Memory B cell (primary cell): ENCODE results near the gene SLC16A3.

Source experiments
- ATAC-seq: fragments of 150-1000 bp; cut with Tn5 transposase; 2 replicates; pipeline ENCODE4 v1.10.0; 2021; ENCODE audit warnings: low read depth, mild to moderate bottlenecking, moderate library complexity
- DNase-seq, 2 donors: peaks; one replicate each; pipeline ENCODE4 v3.0.0; 2022; ENCODE audit warnings: low spot score in 2 of 2
- H3K27ac Mint-ChIP-seq: one replicate; pipeline ENCODE4 v1.8.0; 2022; ENCODE audit warnings: mild to moderate bottlenecking, moderate library complexity, mixed read lengths
- H3K27me3 Mint-ChIP-seq: one replicate; pipeline ENCODE4 v1.8.0; 2022; ENCODE audit warnings: mixed read lengths
- H3K36me3 Mint-ChIP-seq: one replicate; pipeline ENCODE4 v1.8.0; 2022; ENCODE audit warnings: mild to moderate bottlenecking, mixed read lengths
- H3K4me1 Mint-ChIP-seq: one replicate; pipeline ENCODE4 v1.8.0; 2022; ENCODE audit warnings: mixed read lengths
- H3K4me3 Mint-ChIP-seq: one replicate; pipeline ENCODE4 v1.8.0; 2022; ENCODE audit warnings: mild to moderate bottlenecking, moderate library complexity, mixed read lengths
- H3K9me3 Mint-ChIP-seq: one replicate; pipeline ENCODE4 v1.8.0; 2022; ENCODE audit warnings: mixed read lengths

SLC16A3 gene

GRCh38 chr17:82241183-82241925 lies 12.5 kb downstream of the SLC16A3 start:
- Mint-ChIP-seq H3K27ac (peak overlapping the region; percentile 51), H3K36me3 (peaks cover 23% of the 10 kb centered on the region), H3K4me3 (peak overlapping the region; percentile 14), H3K27me3 (no peaks in the 10 kb centered on the region), H3K9me3 (no peaks in the 10 kb centered on the region), H3K4me1 (peaks cover 32% of the 10 kb centered on the region)
- DNase-seq (no peak), ATAC-seq (peak; percentile 18)

DNA sequence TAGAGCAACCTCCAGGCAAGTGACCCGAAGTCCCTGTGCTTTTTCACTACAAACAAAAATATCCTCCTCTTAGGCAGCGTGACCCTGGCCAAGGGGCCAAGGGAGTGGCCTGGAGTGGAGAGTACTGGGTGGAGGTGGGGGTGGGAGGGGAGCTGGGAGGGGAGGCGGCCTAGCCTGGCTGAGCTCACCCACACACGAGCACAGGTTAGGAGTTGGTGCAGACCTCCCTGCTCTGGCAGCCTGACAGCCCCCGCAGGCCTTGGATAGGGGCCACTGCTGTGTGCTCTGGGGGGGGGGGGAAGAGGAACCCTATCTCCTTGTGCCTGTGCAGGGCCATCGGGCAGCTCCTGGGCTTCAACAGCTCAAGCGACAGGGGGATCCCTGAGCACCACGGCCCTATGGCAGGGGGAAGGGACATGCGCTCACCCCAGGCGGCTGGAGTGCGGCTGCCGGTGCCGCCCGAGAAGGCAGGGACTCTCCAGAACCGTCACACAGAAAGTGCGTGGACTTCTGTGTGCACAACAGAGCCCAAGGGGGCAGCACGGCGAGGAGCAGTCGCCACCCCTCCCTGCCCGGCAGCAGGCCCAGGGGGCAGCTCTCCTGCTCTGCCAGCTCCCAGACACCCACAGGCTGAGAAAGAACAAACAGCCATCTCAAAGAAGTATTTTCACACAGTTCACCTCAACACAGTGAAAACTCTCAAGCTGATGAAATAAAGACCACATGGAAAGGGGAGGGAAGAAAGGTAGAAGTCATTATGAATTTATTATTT lies 13.3 kb downstream of the SLC16A3 start:
- Mint-ChIP-seq H3K4me1 (peaks cover 35% of the 10 kb centered on the region), H3K36me3 (peaks cover 23% of the 10 kb centered on the region), H3K27me3 (no peaks in the 10 kb centered on the region), H3K4me3 (no peak overlapping the region), H3K27ac (peak overlapping the region; percentile 58), H3K9me3 (no peaks in the 10 kb centered on the region)
- ATAC-seq (peak; percentile 38), DNase-seq (no peak)

DNA sequence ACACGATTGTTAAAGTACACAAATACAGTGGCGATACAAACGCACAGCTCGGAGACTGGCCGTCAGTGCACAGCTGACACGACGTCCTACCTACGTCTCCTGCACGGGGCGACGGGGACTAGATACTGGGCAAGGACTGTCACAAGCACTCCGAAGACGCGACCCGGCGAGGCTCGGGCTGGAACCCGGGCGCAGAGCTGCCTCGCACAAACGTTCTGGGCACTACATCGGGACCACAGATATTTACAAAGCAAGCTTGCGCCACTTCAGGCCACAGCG lies 13.8 kb downstream of the SLC16A3 start:
- peaks cover 35% of the 10 kb centered on the region for H3K4me1 Mint-ChIP-seq
- H3K9me3 Mint-ChIP-seq, result no peaks in the 10 kb centered on the region
- DNase-seq, result no peak
- no peaks in the 10 kb centered on the region for H3K27me3 Mint-ChIP-seq
- no peak overlapping the region for H3K4me3 Mint-ChIP-seq
- peak overlapping the region; percentile 58 for H3K27ac Mint-ChIP-seq
- ATAC-seq, result no peak
- peaks cover 21% of the 10 kb centered on the region for H3K36me3 Mint-ChIP-seq

DNA sequence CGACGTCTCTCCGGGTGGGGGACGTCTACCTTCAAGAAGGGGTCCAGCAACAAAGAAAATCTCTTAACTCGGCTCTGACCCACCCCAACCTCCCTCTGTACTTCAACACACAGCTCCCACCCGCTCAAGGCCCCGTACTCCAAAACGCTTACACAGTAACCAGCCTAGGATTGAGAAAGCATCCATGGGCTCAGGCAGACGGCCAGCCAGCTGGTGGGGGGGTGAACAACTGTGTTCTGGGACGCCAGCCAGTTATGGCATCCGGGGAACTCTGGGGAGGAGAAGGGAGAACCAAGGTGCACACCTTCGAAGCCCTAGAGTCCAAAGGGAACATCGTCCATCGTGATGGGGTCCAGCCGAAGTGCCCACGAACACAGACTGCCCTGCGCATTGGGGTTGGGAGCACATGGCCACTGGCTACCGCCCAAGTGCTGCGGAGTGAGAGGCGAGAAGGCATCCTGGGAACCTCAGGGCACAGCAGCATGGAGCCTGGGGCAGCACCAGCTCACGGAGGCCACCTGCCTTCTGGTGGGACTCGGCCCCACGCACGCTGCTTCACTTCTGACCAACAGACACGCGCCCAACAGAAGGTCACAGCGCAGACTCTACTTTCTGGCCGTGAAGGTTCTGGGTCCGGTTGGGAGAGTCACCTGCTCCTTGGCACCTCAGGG lies 14.3 kb downstream of the SLC16A3 start:
- peaks cover 34% of the 10 kb centered on the region for H3K4me1 Mint-ChIP-seq
- ATAC-seq, result no peak
- H3K36me3 Mint-ChIP-seq, result peaks cover 24% of the 10 kb centered on the region
- no peaks in the 10 kb centered on the region for H3K27me3 Mint-ChIP-seq
- DNase-seq, result no peak
- H3K9me3 Mint-ChIP-seq, result no peaks in the 10 kb centered on the region
- H3K27ac Mint-ChIP-seq, result peak overlapping the region; percentile 58
- H3K4me3 Mint-ChIP-seq, result no peak overlapping the region

DNA sequence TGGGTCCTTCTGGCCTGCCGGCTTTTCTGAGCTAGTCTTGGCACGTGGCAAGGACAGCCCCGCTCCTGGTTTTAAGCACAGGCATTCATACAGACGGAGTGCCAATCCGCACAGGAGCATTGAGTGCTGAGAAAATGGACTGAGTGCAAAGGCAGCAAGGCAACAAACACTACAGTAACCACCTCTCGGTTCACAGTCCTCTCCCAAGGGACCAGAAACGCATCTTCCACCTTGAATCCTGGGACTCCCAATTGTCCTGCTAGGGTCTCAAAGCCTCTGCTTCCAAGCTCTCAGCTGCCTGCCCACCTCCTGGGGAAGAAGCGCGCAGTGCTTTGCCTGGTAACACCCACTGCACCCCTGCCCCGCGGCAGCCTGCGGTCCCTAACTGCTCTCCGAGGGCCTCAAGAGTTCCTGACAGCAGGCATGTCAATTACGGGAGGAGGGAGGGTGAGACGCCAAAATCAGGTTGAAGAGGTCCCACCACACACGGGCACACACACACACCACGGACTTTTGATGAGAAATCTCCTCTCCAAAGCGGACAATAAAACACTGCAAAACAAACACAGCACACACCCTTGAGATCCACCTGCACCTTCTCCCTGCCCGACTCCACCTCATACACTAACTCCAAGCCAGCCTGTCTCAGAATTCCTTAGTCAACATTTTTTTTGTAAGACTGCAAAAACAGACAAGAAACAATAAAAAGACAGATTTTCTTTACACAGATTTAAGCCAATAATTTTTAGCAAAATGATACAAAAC lies 15.0 kb downstream of the SLC16A3 start:
- peaks cover 25% of the 10 kb centered on the region for H3K36me3 Mint-ChIP-seq
- no peaks in the 10 kb centered on the region for H3K9me3 Mint-ChIP-seq
- peaks cover 30% of the 10 kb centered on the region for H3K4me1 Mint-ChIP-seq
- H3K27me3 Mint-ChIP-seq, result no peaks in the 10 kb centered on the region
- H3K27ac Mint-ChIP-seq, result no peak overlapping the region
- DNase-seq (no peak), ATAC-seq (no peak)
- peak overlapping the region; percentile 18 for H3K4me3 Mint-ChIP-seq

- Mint-ChIP-seq H3K4me3 (no peak overlapping the region), H3K27ac (peak overlapping the region; percentile 85), H3K4me1 (peaks cover 25% of the 10 kb centered on the region), H3K9me3 (no peaks in the 10 kb centered on the region), H3K27me3 (no peaks in the 10 kb centered on the region), H3K36me3 (peaks cover 25% of the 10 kb centered on the region)
- ATAC-seq, result no peak
- no peak for DNase-seq
Observed at GRCh38 chr17:82244413-82245133, 15.7 kb downstream of the SLC16A3 start.

DNA sequence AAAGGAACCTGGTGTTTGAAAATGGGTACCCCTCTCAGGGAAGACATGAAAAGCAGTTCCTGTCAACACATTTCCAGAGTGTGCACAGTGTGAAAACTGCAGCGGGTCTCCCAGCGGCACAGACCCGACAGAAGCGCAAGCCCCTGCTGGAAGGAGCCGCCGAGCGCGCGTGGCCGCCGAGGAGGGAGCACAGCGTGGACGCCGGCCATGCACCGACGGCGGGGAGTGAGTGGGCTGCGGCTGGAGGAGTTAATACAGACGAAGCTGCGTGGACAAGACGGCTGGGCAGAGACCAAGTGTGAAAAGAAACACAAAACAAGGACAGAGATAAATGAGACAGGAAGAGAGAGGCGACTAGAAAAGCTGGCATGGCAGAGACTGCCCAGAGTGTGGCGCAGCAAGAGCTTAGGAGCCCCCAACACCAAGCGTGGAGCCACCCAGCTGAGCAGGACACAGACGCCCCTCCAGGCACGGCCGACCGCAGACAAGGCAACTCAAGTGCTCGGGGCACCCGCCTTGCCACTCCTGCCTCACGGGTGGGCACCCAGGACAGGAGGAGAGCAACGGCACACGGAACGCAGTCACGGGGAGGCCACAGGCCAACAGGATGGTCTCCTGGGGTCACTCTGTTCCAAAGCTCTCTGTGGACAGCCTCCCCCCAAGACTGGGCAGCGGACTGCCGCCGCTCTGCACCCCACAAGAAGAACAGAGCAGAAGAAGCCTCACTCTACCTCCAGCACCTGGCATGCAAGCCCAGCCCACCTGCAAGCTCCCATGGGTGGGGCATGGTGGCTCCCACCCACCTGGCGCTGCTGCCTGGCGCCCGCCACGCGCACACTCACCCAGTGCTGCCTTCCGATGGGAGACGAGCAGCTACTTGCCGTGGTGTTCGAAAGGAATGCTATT lies 16.5 kb downstream of the SLC16A3 start:
- Mint-ChIP-seq H3K27ac (peak overlapping the region; percentile 85), H3K36me3 (peaks cover 25% of the 10 kb centered on the region), H3K4me3 (no peak overlapping the region), H3K9me3 (no peaks in the 10 kb centered on the region), H3K4me1 (peaks cover 21% of the 10 kb centered on the region), H3K27me3 (no peaks in the 10 kb centered on the region)
- DNase-seq, result no peak
- ATAC-seq, result no peak

- no peak overlapping the region for H3K4me3 Mint-ChIP-seq
- no peak overlapping the region for H3K27ac Mint-ChIP-seq
- DNase-seq (no peak), ATAC-seq (no peak)
- H3K4me1 Mint-ChIP-seq, result peaks cover 17% of the 10 kb centered on the region
- H3K9me3 Mint-ChIP-seq, result no peaks in the 10 kb centered on the region
- H3K27me3 Mint-ChIP-seq, result no peaks in the 10 kb centered on the region
- peaks cover 26% of the 10 kb centered on the region for H3K36me3 Mint-ChIP-seq
Observed at GRCh38 chr17:82246040-82246364, 17.2 kb downstream of the SLC16A3 start.

- Mint-ChIP-seq H3K9me3 (no peaks in the 10 kb centered on the region), H3K36me3 (peaks cover 28% of the 10 kb centered on the region), H3K27me3 (no peaks in the 10 kb centered on the region), H3K27ac (no peak overlapping the region), H3K4me1 (peaks cover 13% of the 10 kb centered on the region), H3K4me3 (no peak overlapping the region)
- ATAC-seq (no peak), DNase-seq (no peak)
Observed at GRCh38 chr17:82246365-82247181, 17.7 kb downstream of the SLC16A3 start.

GRCh38 chr17:82247182-82247823 lies 18.5 kb downstream of the SLC16A3 start:
- Mint-ChIP-seq H3K36me3 (peaks cover 30% of the 10 kb centered on the region), H3K4me1 (peaks cover 7% of the 10 kb centered on the region), H3K4me3 (no peak overlapping the region)

DNA sequence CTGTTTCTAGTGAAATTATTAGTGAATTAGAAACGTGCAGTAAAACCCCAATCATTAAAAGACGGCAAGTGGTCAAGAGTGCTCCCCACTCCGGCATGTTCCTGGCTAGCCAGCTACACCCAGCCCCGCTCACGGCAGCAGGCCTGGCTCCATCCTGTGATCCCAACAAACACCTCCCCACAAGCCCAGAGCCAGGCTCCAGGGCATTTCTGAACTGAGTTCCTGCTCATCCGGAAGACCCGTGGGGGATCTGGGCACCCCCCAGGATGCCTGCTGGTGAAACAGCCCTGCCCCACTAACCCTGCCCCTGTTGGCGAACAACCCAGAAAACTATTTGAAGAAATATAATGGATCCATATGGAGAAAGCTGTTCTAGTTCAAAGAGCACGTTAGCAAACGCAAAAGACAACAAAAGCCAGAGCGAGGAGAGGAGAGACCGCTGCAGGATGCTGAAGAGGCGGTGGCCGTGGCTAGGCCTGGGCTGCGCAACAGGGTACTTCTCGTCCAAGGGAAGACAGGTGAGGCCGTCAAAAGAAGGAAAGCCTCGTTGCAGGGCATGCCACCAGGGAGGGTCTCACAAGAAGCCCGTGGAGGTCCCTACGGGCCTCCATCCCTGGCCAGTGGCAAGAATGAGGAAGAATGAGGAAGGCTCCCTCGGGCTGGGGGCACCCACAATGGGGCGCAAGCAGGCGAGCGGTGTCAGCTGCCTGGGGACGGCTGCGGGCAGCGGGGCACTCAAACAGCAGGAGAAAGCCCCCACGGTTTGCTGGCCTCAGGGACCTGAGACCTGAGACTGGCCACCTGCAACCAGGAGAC lies 19.2 kb downstream of the SLC16A3 start:
- no peak overlapping the region for H3K27ac Mint-ChIP-seq
- no peaks in the 10 kb centered on the region for H3K27me3 Mint-ChIP-seq
- H3K4me3 Mint-ChIP-seq, result no peak overlapping the region
- no peaks in the 10 kb centered on the region for H3K9me3 Mint-ChIP-seq
- peaks cover 33% of the 10 kb centered on the region for H3K36me3 Mint-ChIP-seq
- peaks cover 2% of the 10 kb centered on the region for H3K4me1 Mint-ChIP-seq
- no peak for ATAC-seq
- DNase-seq, result no peak

More at GRCh38 chr17:82247182-82247823, 18.5 kb downstream of the SLC16A3 start:
- Mint-ChIP-seq H3K27me3 (no peaks in the 10 kb centered on the region), H3K9me3 (no peaks in the 10 kb centered on the region), H3K27ac (no peak overlapping the region)
- DNase-seq (no peak), ATAC-seq (no peak)
